Esophagus squamous epithelium (tissue), 4 donors: ENCODE data around the gene STARD9.

ENCODE experiments used
- POLR2A ChIP-seq, 4 donors: fragments of 450-650 bp; IDR thresholded peaks; one replicate each; pipeline ENCODE4 v1.6.1; 2017; ENCODE audit warnings: antibody characterized with exemption in 4 of 4, mild to moderate bottlenecking in 4 of 4, moderate library complexity in 3 of 4
- TF ChIP-seq, protein P1 (sequence below), 6 experiments: fragments of 450-650 bp in 4 of 6; fragments of 200-600 bp in 2 of 6; sonication (generic) in 2 of 6; IDR thresholded peaks; one replicate each; pipeline ENCODE4 v1.5.1; 2016 to 2019; ENCODE audit warnings: antibody characterized with exemption in 6 of 6, mild to moderate bottlenecking in 4 of 6, moderate library complexity in 4 of 6

DNA sequence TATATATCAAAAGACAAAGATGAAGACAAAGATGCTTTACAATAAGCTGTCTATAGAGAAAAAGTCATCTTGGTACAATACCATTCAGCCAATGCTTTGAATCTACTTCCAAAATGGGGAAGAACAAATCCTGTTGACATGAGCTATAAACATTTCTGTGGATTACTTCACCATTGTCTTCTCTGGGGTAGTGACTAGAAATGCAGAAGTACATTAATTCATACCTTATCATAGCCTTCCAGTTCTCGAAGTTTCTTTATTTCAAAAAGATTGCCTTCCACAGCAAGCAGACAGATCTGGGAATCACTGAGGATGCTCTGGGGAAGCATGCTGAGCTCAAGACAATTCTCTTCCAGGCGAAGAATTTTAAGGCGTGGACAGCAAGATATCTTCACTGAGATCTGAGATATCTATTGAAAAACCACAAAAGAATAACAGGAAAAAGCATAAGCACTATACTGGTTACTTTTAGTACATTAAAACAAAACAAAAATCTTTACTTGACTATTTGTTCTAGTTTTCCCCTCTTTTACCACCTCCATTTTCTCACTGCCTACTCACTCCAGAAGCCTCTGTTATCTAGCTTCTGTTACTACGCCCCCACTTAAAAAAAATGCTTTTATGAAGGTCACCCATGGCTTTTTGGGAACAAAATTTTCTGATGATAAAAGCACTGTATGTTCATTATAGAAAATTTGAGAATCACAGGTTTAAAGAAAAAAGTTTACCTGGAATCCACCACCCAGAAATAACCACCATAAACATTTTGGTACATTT is 30.4 kb upstream of the STARD9 start:
- TF ChIP-seq, protein P1, sequence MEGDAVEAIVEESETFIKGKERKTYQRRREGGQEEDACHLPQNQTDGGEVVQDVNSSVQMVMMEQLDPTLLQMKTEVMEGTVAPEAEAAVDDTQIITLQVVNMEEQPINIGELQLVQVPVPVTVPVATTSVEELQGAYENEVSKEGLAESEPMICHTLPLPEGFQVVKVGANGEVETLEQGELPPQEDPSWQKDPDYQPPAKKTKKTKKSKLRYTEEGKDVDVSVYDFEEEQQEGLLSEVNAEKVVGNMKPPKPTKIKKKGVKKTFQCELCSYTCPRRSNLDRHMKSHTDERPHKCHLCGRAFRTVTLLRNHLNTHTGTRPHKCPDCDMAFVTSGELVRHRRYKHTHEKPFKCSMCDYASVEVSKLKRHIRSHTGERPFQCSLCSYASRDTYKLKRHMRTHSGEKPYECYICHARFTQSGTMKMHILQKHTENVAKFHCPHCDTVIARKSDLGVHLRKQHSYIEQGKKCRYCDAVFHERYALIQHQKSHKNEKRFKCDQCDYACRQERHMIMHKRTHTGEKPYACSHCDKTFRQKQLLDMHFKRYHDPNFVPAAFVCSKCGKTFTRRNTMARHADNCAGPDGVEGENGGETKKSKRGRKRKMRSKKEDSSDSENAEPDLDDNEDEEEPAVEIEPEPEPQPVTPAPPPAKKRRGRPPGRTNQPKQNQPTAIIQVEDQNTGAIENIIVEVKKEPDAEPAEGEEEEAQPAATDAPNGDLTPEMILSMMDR (IDR thresholded peaks at IDR 0.05) = no peak
- no peak for TF ChIP-seq POLR2A (IDR thresholded peaks at IDR 0.05)
